DOHH2 (cell line): ENCODE data around the gene RAB10.

Experiments used
- EZH2phosphoT487 ChIP-seq: fragments of 200-600 bp; sonication (generic); IDR thresholded peaks from 2 replicates; pipeline ENCODE4 v1.6.1; 2017; ENCODE audit warnings: borderline replicate concordance, mild to moderate bottlenecking, antibody characterized with exemption, low read length, moderate library complexity, mixed read lengths
- TF ChIP-seq, protein P1 (sequence below): fragments of 200-600 bp; sonication (generic); IDR thresholded peaks from one replicate; pipeline ENCODE4 v1.5.1; 2014; ENCODE audit warnings: antibody characterized with exemption, mild to moderate bottlenecking, low read depth, low read length; ENCODE audit not compliant: poor library complexity, severe bottlenecking

DNA sequence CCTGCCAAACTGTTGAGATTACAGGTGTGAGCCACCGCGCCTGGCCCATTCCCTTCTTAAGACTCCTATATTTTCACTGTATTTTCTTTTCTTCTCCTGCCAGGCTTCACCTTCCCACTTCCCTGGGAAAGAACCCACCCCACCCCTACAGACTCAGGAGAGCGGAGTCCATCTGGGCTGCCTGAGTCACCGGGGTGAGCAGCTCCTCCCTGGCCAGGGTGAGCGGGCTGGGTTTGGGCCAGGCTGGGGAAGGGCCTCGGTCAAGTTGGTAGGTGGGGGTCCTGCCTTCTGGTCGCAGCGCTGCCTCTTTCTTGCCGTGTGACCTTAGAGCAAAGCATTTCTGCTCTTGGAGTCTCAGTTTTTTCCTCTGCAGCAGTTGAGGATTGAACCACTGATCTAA, 136.9 kb downstream of the RAB10 start:
- TF ChIP-seq, protein P1, sequence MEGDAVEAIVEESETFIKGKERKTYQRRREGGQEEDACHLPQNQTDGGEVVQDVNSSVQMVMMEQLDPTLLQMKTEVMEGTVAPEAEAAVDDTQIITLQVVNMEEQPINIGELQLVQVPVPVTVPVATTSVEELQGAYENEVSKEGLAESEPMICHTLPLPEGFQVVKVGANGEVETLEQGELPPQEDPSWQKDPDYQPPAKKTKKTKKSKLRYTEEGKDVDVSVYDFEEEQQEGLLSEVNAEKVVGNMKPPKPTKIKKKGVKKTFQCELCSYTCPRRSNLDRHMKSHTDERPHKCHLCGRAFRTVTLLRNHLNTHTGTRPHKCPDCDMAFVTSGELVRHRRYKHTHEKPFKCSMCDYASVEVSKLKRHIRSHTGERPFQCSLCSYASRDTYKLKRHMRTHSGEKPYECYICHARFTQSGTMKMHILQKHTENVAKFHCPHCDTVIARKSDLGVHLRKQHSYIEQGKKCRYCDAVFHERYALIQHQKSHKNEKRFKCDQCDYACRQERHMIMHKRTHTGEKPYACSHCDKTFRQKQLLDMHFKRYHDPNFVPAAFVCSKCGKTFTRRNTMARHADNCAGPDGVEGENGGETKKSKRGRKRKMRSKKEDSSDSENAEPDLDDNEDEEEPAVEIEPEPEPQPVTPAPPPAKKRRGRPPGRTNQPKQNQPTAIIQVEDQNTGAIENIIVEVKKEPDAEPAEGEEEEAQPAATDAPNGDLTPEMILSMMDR, result no peak
- no peak for TF ChIP-seq EZH2phosphoT487
